HG02571 (cell line): ENCODE measurements around the gene EMC8.

Experiments
- ATAC-seq: cut with Tn5 transposase; IDR thresholded peaks from one replicate; pipeline ENCODE4 v1.9.1; 2021; ENCODE audit warnings: mild to moderate bottlenecking, moderate library complexity; ENCODE audit not compliant: unreplicated experiment

EMC8 gene

GRCh38 chr16:85733839-85734170 lies 65.5 kb downstream of the EMC8 start:
- ATAC-seq = no peak

GRCh38 chr16:85733155-85733838 lies 66.0 kb downstream of the EMC8 start:
- ATAC-seq = no peak

GRCh38 chr16:85731179-85731578 lies 68.2 kb downstream of the EMC8 start:
- no peak for ATAC-seq

GRCh38 chr16:85730186-85730465 lies 69.2 kb downstream of the EMC8 start:
- no peak for ATAC-seq

GRCh38 chr16:85729452-85730185 lies 69.7 kb downstream of the EMC8 start:
- ATAC-seq = no peak

- no peak for ATAC-seq
These were observed 70.5 kb downstream of the EMC8 start for GRCh38 chr16:85728879-85729278.
